CD4-positive, alpha-beta T cell treated with Interleukin-10 for 1 hour (primary cell): ENCODE measurements around the gene CFAP20DC.
"Not testable (repeated sequence)": the region's sequence is repeated elsewhere in the genome, so short reads cannot be mapped to it uniquely, and the experiment has no call there.

ENCODE experiments used
- DNase-seq: peaks from one replicate; pipeline ENCODE4 v3.0.0-alpha.2; 2020

Gene CFAP20DC

DNA sequence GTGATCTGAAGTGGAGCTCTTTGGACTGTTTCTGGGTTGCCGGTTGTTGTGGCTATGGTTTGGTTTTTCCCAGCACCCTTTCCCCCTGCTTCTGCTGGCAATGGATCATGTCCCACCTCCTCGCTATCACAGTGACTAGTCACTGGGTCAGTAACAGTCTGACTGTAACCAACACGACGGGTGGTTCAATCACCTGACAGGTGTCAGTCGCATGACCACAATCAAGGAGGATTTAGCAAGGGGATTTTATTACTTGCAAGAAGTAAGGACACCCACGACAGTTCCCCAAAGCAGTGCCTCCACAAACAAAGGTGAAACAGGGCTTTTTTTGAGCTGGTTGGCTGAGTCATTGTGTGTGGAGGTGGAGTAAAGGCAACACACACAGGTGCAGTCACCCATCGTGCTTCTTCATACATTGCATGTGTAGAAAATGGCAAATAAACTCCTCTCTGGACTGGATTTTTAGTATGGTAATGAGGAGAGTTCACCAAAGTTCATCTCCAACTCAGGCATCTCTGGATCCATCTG is 324.4 kb downstream of the CFAP20DC start:
- no peak for DNase-seq

DNA sequence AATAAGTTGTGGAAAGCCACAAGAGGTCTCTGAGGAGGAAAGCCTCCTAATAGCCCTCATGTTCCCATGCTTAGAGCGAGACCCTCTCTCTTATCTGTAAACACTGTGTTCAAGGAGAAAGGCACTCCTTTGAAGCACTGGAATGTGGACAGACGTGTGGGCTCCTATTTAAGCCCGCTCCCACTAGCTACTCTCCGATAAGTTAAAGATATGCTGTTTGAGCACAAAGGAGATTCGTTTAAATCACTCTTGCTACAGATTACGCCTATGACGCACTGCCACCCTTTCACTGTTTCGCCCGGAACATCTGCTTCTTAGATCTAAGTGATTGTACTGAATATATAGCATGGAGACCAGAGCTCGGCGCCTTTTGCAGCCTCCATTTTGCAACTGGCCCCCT is 325.5 kb downstream of the CFAP20DC start:
- no peak for DNase-seq

DNA sequence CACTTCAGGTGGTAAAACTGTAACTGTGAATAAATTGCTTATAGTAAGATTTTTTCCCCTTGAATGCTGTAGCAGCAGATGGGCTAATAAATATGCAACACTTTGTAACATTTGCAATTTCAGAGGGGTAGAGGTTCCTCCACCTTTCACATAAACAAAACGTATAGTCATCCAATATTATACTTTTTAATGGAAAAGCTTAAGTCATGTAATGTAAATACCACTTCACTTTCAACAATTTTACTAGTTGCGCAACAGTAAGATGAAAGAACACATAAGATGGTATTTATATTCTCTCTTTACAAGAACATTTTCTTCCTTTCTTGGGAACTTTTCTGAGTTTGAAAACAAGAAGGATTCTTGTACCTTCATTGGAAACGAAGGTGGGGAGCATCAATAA is 326.7 kb downstream of the CFAP20DC start:
- no peak for DNase-seq

DNA sequence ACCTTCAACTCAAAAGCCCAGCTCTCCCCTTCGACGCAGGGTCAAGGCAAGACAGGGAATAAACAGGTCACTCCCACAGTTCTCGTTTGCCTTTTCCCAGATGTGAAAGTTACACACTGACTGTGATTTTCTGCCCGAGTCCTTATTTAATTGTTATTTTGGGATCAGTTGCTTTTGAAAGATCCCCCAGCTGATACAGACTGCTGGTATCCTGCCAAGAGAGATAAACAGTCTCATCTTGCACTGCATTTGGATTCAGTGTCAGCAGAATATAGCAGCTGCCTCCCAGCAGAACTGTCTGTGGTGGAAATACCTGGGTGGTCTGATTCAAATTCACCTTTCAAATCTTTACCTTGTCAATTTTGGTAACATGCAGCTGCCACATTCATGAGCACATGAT is 327.3 kb downstream of the CFAP20DC start:
- DNase-seq: no peak

DNA sequence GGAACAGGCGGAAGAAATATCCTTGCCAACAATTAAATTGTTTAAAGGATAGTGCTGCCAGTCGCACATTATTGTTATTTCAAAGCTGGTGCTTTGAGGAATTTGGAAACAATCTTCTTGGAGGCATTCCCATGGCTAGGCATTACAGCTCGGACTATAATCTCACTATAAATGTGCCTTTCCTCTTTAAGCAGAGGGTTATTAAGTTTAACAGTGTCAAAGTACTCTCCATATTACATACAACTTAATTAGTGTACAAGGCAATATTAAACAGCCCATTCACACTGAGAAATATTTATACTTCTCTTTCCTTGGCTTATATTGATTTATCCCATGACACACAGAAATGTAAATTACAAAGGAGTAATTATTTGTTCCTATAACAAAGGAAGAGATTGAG is 329.3 kb downstream of the CFAP20DC start:
- no peak for DNase-seq

DNA sequence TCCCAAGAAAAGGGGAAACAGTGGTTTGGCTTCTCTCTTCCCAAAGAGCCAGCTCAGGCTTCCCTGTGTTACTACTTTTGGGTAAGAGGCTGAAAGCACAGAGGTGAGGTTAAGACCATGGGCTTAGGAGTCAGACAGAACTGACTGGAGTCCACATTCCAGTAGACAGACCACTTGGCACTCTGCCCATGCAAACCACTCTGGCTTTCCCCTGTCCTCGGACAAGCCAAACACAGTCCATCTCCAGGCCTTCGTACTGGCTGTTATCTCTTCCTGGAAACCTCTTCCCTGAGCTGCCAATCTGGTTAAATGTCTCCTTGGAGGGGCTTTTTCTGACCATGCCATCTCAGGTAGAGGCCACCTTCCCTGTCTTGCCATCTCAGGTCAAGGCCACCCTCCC is 330.1 kb downstream of the CFAP20DC start:
- DNase-seq: no peak

DNA sequence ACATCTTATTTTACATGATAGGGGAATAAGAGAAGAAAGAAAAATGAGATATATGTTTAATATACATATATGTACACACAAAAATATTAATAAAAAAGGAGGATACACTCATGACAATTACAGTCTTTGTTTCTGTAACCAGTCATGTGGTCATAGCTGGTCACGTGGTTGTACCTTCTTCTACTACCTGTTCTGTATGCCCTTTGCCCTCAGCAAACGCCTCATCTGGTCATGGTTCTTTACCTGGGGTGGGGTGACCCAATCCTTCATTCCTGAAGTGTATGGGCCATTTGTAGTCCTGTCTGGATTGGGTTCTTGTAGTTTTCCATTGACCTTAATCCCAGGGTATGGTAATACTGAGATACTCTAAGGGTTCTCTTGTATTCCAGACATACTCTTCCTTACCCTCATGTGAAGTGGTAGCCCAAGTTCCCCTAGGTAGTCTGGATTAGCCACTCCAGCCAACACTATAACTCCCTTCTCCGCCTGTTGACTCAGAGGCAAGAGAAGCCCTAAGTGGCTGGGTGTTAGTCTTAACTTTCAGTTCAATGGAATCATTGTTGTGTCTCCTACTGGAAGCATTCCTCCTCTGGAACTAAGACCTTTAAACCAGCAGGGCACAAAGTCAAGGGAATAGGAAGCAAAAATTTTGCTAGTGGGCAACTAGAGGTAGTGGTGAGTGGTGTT is 336.0 kb downstream of the CFAP20DC start:
- DNase-seq: no peak

DNA sequence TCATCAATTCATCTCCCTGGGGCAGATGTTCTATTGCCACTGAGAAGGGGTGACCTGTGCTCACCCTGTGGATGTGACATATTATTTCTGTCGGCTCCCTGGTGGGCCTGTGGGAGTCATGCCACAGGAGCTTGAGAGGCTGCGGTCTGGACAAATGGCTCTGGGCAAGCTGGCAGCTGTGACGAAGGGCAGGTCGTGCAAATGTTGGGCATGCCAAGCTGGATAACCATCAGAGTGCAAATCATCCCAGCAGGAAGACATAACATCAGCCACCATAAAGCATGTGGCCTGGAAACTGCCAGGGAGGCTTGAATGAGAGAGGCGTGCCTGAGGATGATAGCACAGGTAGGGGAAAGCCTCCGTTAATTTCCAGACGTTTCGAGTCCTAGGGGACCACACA is 338.0 kb downstream of the CFAP20DC start:
- DNase-seq: no peak

DNA sequence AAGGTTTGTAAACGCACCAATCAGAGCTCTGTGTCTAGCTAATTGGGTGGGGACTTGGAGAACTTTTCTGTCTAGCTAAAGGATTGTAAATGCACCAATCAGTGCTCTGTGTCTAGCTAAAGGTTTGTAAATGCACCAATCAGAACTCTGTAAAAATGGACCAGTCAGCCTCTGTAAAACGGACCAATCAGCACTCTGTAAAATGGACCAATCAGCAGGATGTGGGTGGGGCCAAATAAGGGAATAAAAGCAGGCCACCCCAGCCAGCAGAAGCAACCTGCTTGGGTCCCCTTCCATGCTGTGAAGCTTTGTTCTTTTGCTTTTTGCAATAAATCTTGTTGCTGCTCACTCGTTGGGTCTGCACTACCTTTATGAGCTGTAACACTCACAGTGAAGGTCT is 340.8 kb downstream of the CFAP20DC start:
- DNase-seq: not testable (repeated sequence)

DNA sequence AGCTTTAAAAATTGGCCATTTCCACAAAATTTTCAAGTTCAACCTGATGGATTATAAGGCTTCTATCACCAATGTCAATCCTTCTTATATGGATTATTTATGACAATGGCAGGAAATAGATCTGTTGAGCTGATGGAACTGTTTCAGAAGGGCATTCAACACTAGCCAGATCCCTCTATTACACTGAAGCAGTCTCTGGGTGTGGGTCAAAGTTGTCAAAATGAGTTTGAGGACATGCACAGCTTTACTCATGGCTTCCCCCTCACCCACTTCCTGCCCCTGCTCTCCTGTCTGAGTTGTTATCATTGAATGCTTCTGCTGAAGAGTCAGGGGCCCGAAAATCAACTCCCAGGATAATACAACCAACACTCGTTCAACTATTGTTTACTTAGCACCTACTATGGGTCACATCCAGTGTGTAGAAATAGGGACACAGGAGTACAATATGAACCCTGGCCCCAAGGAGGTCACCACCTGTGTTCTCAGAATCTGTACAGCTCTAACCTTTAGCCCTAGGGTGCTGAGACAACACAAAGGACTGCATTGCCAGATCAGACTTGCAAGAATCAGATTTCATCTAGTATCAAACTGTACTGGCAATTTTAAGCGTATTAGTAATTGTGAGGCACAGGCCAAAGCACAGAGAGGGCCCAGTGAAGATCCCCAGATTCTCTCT is 341.6 kb downstream of the CFAP20DC start:
- no peak for DNase-seq

DNA sequence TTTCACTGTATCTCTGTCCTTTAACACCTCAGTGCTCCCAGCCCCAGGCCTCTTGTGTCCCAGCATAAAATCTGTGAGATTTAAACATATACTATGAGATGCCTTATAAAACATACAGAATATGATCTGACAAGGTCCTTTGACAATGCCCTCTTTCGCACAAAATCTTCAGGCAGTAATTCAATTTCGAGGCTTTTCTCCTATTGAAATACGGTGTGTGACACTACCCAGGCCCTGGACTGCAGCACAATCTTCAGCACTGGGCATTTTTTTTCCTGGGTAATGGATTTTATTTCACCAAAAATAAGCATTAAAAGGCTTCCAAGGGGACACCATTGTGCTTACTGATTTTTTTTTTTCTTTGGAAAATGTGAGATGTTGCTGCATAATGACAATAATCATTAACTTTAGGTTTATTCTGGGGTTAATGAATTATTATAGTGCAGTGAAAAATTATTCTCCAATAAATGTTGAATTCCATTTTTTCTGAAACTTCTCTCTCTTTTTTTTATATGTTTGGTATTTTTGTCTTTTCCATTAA is 342.4 kb downstream of the CFAP20DC start:
- DNase-seq: no peak

DNA sequence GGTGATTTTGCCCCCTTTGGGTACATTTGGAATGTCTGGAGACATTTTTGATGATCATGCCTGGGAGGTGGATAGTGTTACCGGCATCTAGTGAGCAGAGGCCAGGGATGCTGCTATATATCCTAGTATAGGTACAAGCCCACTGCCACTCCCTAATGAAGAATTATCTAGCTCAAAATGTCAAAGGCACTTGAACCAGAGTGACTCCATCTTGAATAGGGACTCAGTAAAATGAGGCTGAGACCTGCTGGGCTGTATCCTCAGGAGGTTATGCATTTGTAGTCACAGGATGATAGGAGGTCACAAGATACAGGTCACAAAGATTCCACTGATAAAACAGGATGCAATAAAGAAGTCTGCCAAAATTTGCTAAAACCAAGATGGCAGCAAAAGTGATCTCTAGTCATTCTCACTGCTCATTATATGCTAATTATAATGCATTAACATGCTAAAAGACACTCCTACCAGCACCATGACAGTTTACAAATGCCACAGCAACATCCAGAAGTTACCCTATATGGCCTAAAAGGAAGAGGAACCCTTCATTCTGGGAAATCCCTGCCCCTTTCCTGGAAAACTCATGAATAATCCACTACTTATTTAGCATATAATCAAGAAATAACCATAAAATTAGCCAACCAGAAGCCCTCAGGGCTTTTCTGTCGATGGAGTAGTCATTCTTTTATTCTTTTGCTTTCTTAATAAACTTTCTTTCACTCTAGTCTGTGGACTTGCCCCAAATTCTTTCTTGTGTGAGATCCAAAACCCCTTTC is 343.2 kb downstream of the CFAP20DC start:
- no peak for DNase-seq

DNA sequence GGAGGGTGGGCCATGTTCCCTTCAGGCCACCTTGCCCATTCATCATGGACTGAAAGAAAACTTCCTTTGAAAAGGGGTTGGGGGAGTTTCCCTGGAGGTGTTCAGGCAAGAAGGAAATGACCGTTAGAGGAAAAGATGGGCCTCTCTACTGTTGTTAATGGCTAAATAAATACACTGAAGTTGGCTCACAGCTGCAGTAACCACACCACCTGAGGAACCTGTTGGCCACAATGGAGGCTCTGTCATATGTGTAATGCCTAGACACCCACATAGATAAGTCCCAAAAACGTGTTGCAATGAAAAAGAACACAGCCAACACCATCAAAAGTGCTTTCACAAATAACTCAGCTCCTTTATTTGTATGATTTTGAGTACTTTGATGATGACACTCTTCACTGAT is 345.1 kb downstream of the CFAP20DC start:
- no peak for DNase-seq

DNA sequence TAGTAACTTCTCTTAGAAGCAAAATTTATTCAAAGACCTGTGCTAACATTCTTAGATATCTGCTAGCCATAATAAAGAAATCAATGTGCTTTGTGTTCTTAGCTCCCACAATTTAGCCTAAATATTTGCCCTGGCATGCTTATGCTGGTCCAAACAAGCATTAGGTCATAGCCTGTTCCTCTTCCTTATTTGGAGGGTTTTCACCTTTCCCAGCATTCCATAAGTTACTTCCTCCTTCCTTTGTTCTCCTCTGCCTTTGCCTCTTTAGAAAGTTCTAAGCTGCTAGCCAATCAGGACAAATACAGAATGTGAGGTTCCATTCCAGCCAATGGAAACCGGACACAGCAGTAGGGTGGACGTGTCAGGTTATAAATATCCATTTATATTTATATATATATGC is 345.5 kb downstream of the CFAP20DC start:
- DNase-seq: not testable (repeated sequence)

DNA sequence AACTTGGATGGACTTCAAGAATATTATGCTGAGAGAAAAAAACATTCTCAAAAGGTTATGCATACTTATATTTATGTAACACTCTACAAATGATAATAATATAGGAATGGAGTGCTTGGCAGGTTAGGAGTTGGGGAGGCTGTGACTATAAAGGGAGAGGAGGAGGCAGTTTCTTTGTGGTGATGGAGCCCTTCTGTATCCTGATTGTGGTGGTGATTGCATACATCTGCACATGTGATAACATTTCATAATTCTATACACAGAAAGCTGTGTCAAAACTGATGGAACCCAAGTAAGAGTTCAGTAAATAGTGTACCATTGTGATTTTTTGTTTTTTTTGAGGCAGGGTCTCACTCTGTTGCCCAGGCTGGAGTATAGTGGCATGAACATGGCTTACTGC is 351.6 kb downstream of the CFAP20DC start:
- DNase-seq: no peak

DNA sequence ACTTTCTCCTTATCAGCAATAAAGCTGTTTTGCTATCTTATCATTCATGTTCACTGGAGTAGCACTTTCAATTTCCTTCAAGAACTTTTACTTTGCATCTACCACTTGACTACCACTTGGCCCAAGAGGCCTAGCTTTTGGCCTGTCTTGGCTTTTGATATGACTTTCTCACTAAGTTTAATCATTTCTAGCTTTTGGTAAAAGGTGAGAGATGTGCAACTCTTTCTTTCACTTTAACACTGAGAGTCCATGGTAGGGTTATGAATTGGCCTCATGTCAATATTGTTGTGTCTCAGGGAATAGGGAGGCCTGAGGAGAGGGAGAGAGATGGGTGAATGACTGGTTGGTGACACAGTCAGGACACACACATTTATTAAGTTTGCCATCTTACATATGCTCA is 352.3 kb downstream of the CFAP20DC start:
- DNase-seq: no peak

DNA sequence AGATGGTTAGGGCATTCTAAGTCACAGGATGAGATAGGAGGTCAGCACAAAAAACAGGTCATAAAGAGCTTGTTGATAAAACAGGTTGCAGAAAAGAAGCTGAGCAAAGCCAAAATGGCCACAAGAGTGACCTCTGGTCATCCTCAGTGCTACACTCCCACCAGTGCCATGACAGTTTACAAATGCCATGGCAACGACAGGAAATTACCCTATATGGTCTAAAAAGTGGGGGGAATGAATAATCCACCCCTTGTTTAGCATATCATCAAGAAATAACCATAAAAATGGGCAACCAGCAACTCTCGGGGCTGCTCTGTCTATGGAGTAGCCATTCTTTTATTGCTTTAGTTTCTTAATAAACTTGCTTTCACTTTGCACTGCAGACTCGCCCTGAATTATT is 353.0 kb downstream of the CFAP20DC start:
- not testable (repeated sequence) for DNase-seq

DNA sequence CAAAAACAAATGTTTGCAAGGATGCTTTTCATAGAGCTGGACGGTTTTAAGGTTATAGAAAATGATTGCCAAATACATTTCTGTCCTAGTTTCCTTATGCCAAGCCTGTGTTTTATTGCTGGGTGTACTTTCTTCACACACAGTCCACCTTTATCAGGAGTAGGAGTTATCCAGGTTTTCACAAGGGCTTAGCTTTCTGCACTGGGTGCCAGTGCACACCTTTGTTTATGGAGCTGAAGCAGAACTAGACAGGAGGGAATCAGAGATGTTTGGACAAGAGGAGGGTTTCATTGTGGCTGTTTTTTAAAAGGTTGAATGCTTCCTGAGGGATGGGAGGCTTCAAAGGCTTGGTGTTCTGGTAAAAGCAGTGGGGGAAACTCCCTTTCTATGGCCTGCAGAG is 353.7 kb downstream of the CFAP20DC start:
- no peak for DNase-seq

DNA sequence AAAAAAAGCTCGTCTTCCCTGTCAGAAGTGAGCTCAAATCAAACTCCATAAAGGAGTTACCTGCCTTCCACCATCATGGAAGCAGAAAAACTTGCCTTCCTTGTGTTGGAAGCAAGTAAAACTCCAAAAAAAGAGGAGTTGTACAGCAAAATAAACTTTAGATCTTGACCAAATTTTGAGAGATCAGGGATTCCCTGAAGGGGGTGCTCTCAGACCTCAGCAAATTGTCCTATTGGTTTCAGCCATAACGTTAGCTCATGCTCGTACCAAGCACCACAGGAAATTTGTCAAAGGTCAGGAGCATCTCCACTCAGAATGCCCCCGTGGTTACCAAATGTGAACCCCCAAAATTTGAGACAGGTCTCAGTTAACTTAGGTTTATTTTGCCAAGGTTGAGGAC is 354.5 kb downstream of the CFAP20DC start:
- DNase-seq: not testable (repeated sequence)

DNA sequence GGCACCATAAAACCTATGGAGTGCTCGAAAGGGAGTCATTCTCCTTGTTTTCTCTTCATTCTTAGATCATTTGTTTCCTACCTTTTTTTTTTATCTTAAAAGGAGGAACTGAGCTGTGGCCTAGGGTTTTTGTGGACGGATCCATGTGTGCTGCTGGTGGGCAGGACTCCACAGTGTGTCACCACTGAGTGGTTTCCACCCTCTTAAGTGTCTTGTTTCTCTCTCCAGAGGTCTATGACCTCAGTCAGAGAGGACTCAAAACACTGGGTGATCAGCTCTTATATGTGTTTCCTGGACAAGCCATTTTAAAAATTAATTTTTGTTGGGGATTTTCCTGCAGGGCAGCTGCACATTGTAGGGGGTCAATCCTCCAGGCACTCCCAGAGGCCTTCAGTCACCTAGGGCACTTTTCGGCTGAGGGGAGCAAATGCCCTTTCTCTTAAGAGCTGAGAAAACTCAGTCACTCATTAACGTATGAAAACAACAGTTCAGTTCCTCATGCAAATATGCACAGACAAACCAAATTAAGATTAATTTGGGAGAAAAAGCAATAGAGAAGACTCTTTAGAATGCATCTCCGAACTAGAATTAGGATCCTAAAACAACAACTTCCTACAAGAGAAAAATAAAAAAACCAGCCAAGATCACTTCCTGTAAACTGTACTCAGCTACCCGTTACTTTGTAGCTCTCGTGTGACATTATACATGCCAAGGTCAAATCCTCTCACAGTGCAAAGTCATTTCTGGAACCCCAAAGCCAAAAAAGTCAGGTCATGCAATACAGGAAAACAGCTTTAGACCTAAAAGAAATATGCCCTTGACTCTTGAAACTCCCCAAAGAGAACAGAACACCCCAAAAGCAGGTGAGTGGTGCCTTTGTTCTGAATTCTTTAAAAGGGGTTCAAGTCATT is 355.6 kb downstream of the CFAP20DC start:
- no peak for DNase-seq

DNA sequence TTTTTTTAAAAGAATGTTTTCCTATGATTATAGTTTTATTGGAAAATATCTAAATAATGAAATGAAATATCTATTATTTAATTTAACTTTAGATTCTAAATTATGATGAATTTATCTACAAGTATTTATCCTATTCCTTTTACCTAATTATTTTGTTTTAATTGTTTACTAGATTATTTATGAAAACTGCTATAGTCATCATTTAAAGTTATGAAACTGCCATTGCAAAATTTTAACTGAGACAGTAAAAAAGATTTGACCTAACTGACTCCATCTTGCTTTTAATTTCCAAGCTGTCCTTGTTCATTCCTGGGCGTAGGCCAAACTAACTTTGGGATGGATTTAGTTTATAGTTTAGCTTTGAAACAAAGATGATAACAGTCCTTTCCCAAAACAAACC is 357.3 kb downstream of the CFAP20DC start:
- DNase-seq: no peak
